Measurements from ENCODE around the gene ATN1. TPM values are rescaled to one million over a fixed set of nuclear protein-coding genes. Genes with fewer than 3 reads are reported as not detected.

Gene ATN1
- total and polyA plus RNA-seq, 9 of the 15 experiments (the other 6 are each of a cell fraction or from before 2014, with no cell fraction given), result 0.15 to 49.8 (median 2.7) TPM

DNA sequence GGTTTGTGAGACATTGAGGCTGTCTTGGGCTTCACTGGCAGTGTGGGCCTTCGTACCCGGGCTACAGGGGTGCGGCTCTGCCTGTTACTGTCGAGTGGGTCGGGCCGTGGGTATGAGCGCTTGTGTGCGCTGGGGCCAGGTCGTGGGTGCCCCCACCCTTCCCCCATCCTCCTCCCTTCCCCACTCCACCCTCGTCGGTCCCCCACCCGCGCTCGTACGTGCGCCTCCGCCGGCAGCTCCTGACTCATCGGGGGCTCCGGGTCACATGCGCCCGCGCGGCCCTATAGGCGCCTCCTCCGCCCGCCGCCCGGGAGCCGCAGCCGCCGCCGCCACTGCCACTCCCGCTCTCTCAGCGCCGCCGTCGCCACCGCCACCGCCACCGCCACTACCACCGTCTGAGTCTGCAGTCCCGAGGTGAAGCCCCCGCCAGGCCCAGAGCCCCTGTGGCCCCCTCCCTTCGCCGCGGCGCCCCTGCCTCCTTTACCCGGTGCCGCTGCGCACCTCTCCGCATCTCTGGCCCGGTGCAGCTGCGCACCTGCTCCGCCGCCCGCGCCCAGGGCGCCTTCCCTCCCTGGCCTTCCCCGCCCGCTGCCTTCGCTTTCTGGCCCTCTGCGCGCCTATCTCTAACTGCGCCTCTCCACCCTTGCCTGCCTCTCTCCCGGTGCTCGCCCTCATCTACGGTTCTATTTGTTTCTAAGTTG lies 13.4 kb upstream of the ATN1 start, which contains the start of gene ENO2 (continued):
- TF ChIP-seq, protein P1, sequence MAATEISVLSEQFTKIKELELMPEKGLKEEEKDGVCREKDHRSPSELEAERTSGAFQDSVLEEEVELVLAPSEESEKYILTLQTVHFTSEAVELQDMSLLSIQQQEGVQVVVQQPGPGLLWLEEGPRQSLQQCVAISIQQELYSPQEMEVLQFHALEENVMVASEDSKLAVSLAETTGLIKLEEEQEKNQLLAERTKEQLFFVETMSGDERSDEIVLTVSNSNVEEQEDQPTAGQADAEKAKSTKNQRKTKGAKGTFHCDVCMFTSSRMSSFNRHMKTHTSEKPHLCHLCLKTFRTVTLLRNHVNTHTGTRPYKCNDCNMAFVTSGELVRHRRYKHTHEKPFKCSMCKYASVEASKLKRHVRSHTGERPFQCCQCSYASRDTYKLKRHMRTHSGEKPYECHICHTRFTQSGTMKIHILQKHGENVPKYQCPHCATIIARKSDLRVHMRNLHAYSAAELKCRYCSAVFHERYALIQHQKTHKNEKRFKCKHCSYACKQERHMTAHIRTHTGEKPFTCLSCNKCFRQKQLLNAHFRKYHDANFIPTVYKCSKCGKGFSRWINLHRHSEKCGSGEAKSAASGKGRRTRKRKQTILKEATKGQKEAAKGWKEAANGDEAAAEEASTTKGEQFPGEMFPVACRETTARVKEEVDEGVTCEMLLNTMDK (IDR thresholded peaks at IDR 0.05; ENCODE audit: borderline replicate concordance, insufficient read depth, low read depth, low read length, poor library complexity, severe bottlenecking), result no peak
- TF ChIP-seq YY1 (IDR thresholded peaks at IDR 0.05; ENCODE audit: borderline replicate concordance in 1 of 3, control insufficient read depth in 1 of 3, extremely low read depth in 1 of 3, insufficient read depth in 3 of 3, insufficient read length in 1 of 3, insufficient replicate concordance in 2 of 3, low read depth in 1 of 3, low read length in 2 of 3) (no peak), DACH1 (IDR thresholded peaks at IDR 0.05; ENCODE audit: partially characterized antibody) (no peak), ZKSCAN8 (CRISPR knock-in tag; IDR thresholded peaks at IDR 0.05) (no peak), FOSL1 (tag; conservative IDR thresholded peaks at IDR 0.05) (peak; percentile 70), ZBTB1 (CRISPR knock-in tag; IDR thresholded peaks at IDR 0.05; ENCODE audit: borderline replicate concordance, low read depth) (peak; percentile 75; the same call in 1 of the 2 replicates), GABPB1 (CRISPR knock-in tag; IDR thresholded peaks at IDR 0.05) (0 out of 2 replicates have a peak, but pooled peaks have one; percentile 26), RBM17 (IDR thresholded peaks at IDR 0.05; ENCODE audit: borderline replicate concordance, low read depth, low read length) (no peak), NRF1 (conservative IDR thresholded peaks at IDR 0.05 in 1 of 2, IDR thresholded peaks at IDR 0.05 in 1 of 2) (peak; percentile 71 to 76)
- TF ChIP-seq, protein P2, sequence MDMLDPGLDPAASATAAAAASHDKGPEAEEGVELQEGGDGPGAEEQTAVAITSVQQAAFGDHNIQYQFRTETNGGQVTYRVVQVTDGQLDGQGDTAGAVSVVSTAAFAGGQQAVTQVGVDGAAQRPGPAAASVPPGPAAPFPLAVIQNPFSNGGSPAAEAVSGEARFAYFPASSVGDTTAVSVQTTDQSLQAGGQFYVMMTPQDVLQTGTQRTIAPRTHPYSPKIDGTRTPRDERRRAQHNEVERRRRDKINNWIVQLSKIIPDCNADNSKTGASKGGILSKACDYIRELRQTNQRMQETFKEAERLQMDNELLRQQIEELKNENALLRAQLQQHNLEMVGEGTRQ (CRISPR knock-in tag; IDR thresholded peaks at IDR 0.05), result peak; percentile 62
- TF ChIP-seq, protein P3, sequence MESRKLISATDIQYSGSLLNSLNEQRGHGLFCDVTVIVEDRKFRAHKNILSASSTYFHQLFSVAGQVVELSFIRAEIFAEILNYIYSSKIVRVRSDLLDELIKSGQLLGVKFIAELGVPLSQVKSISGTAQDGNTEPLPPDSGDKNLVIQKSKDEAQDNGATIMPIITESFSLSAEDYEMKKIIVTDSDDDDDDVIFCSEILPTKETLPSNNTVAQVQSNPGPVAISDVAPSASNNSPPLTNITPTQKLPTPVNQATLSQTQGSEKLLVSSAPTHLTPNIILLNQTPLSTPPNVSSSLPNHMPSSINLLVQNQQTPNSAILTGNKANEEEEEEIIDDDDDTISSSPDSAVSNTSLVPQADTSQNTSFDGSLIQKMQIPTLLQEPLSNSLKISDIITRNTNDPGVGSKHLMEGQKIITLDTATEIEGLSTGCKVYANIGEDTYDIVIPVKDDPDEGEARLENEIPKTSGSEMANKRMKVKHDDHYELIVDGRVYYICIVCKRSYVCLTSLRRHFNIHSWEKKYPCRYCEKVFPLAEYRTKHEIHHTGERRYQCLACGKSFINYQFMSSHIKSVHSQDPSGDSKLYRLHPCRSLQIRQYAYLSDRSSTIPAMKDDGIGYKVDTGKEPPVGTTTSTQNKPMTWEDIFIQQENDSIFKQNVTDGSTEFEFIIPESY (CRISPR knock-in tag; IDR thresholded peaks at IDR 0.05), result peak; percentile 68
- TF ChIP-seq, protein P4, sequence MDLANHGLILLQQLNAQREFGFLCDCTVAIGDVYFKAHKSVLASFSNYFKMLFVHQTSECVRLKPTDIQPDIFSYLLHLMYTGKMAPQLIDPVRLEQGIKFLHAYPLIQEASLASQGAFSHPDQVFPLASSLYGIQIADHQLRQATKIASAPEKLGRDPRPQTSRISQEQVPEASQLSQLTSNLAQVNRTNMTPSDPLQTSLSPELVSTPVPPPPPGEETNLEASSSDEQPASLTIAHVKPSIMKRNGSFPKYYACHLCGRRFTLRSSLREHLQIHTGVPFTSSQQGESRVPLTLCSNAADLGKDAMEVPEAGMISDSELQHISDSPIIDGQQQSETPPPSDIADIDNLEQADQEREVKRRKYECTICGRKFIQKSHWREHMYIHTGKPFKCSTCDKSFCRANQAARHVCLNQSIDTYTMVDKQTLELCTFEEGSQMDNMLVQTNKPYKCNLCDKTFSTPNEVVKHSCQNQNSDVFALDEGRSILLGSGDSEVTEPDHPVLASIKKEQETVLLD (IDR thresholded peaks at IDR 0.05), result no peak
- TF ChIP-seq, protein P5, sequence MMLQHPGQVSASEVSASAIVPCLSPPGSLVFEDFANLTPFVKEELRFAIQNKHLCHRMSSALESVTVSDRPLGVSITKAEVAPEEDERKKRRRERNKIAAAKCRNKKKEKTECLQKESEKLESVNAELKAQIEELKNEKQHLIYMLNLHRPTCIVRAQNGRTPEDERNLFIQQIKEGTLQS (IDR thresholded peaks at IDR 0.05), result no peak
- TF ChIP-seq, protein P5 (CRISPR knock-in tag; conservative IDR thresholded peaks at IDR 0.05), result no peak
- TF ChIP-seq, protein P6, sequence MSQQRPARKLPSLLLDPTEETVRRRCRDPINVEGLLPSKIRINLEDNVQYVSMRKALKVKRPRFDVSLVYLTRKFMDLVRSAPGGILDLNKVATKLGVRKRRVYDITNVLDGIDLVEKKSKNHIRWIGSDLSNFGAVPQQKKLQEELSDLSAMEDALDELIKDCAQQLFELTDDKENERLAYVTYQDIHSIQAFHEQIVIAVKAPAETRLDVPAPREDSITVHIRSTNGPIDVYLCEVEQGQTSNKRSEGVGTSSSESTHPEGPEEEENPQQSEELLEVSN (IDR thresholded peaks at IDR 0.05; ENCODE audit: borderline replicate concordance in 1 of 2, extremely low read depth in 1 of 2, insufficient read depth in 1 of 2, insufficient read length in 1 of 2, low read depth in 1 of 2, low read length in 1 of 2, poor library complexity in 1 of 2, severe bottlenecking in 1 of 2), result peak in 1 of 2 experiments; percentile 51

All from K562 (cell line).